ENCODE measurements around the gene GRIK3.

DNA sequence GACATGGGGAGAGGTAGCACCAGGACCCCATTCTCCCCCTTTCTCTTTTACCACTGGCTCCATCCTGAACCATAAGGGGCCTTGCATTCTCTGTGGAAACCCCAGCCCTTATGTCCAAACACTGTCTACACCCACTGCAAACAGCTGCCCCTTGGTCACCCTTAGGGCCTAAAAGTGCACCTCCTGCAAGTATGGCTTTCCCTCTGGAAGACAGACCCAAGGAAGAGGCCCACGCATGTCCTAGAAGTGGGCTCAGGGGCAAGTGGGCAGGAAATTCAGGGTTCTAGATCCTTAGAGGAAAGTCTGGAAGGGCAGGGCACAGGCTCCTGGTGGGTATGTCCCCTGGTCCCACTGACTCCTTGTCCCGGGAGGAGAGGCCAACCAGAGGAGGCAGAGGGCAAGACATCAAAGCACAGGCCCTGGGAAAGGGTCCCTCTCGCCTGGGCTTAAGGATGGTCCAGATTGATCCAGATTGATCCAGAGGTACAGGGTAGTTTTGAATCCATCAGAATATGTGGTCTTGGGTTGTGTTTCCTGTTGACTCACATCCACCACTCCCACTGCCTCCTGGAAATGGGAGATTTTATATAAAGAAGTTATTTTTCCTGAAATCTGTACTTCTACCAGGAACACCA, 150.9 kb downstream of the GRIK3 start:
- no peak for TF ChIP-seq CTCF (IDR thresholded peaks at IDR 0.05)
- TF ChIP-seq, protein P1, sequence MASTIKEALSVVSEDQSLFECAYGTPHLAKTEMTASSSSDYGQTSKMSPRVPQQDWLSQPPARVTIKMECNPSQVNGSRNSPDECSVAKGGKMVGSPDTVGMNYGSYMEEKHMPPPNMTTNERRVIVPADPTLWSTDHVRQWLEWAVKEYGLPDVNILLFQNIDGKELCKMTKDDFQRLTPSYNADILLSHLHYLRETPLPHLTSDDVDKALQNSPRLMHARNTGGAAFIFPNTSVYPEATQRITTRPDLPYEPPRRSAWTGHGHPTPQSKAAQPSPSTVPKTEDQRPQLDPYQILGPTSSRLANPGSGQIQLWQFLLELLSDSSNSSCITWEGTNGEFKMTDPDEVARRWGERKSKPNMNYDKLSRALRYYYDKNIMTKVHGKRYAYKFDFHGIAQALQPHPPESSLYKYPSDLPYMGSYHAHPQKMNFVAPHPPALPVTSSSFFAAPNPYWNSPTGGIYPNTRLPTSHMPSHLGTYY (CRISPR knock-in tag; IDR thresholded peaks at IDR 0.05): no peak

All from WTC11 (cell line).